ENCODE measurements around the gene GK.

GRCh38 chrX:30626402-30626801, 26.8 kb upstream of the GK start:
- TF ChIP-seq NFRKB (IDR thresholded peaks at IDR 0.05) (no peak), SUZ12 (IDR thresholded peaks at IDR 0.05) (no peak), SP1 (IDR thresholded peaks at IDR 0.05) (no peak), ZNF384 (IDR thresholded peaks at IDR 0.05) (no peak), ARNT (IDR thresholded peaks at IDR 0.05) (no peak), TARDBP (IDR thresholded peaks at IDR 0.05) (no peak)
- TF ChIP-seq, protein P1, sequence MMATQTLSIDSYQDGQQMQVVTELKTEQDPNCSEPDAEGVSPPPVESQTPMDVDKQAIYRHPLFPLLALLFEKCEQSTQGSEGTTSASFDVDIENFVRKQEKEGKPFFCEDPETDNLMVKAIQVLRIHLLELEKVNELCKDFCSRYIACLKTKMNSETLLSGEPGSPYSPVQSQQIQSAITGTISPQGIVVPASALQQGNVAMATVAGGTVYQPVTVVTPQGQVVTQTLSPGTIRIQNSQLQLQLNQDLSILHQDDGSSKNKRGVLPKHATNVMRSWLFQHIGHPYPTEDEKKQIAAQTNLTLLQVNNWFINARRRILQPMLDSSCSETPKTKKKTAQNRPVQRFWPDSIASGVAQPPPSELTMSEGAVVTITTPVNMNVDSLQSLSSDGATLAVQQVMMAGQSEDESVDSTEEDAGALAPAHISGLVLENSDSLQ (IDR thresholded peaks at IDR 0.05), result no peak

Measured in HEK293T (cell line).